CD4-positive, alpha-beta T cell (primary cell): ENCODE results near the gene STAM2. TPM values are rescaled to one million over a fixed set of nuclear protein-coding genes. Genes with fewer than 3 reads are reported as not detected.
A peak's percentile ranks its signal among the peaks of the same experiment; 100 is the strongest.

Source experiments
- ATAC-seq: fragments of 200-7000 bp; cut with Tn5 transposase; one replicate; pipeline ENCODE4 v1.10.0; 2022; ENCODE audit warnings: mild to moderate bottlenecking; ENCODE audit not compliant: poor library complexity
- CTCF ChIA-PET: fragments of 350-600 bp; sonication (Branson Sonifier 250); formaldehyde crosslinking; loops from one replicate; lab custom pipeline; 2021; ENCODE audit warnings: antibody characterized with exemption, inconsistent platforms; lab: Charles Lee
- POLR2A ChIA-PET: fragments of 350-600 bp; sonication (Branson Sonifier 250); formaldehyde crosslinking; loops from one replicate; lab custom pipeline; 2021; ENCODE audit warnings: antibody characterized with exemption, inconsistent platforms; lab: Charles Lee
- DNase-seq, 14 experiments: peaks; one replicate each; pipeline ENCODE4 v3.0.0-alpha.2; 2013 to 2020; ENCODE audit warnings: mixed read lengths in 2 of 14
- H3K27ac ChIP-seq, 2 donors: one replicate each; pipeline versions ENCODE4 v1.5.1 to v1.7.0; 2013; ENCODE audit warnings: low read length in 2 of 2, low read depth in 1 of 2, mild to moderate bottlenecking in 1 of 2
- H3K27me3 ChIP-seq, 2 experiments: 1 replicate in 1 of 2; 2 replicates in 1 of 2; pipeline versions ENCODE4 v1.6.1 to v1.7.0; 2013; ENCODE audit warnings: low read length in 2 of 2, control low read depth in 1 of 2, mild to moderate bottlenecking in 1 of 2, moderate library complexity in 1 of 2; ENCODE audit not compliant: insufficient read depth in 2 of 2, control insufficient read depth in 1 of 2
- H3K36me3 ChIP-seq: one replicate; pipeline ENCODE4 v1.6.1; 2013; ENCODE audit warnings: low read length, control low read depth; ENCODE audit not compliant: insufficient read depth
- H3K4me1 ChIP-seq: one replicate; pipeline ENCODE4 v1.6.1; 2013; ENCODE audit warnings: low read length, control low read depth; ENCODE audit not compliant: insufficient read depth
- H3K4me3 ChIP-seq: one replicate; pipeline ENCODE4 v1.5.1; 2013; ENCODE audit warnings: mild to moderate bottlenecking, low read length, moderate library complexity
- H3K9me3 ChIP-seq, 2 experiments: 1 replicate in 1 of 2; 2 replicates in 1 of 2; pipeline versions ENCODE4 v1.6.1 to v1.7.0; 2013; ENCODE audit warnings: low read length in 2 of 2, mild to moderate bottlenecking in 2 of 2, control low read depth in 1 of 2, moderate library complexity in 1 of 2; ENCODE audit not compliant: control insufficient read depth in 1 of 2, insufficient read depth in 1 of 2
- H3K27ac Mint-ChIP-seq: one replicate; pipeline ENCODE4 v1.8.0; 2020; ENCODE audit warnings: mixed read lengths
- H3K27me3 Mint-ChIP-seq: one replicate; pipeline ENCODE4 v1.8.0; 2021; ENCODE audit warnings: mixed read lengths
- H3K36me3 Mint-ChIP-seq: one replicate; pipeline ENCODE4 v1.8.0; 2021; ENCODE audit warnings: low read depth, mixed read lengths
- H3K4me1 Mint-ChIP-seq: one replicate; pipeline ENCODE4 v1.8.0; 2021; ENCODE audit warnings: low read depth, mixed read lengths
- H3K4me3 Mint-ChIP-seq: one replicate; pipeline ENCODE4 v1.8.0; 2020; ENCODE audit warnings: mild to moderate bottlenecking, mixed read lengths
- H3K9me3 Mint-ChIP-seq: one replicate; pipeline ENCODE4 v1.8.0; 2020; ENCODE audit warnings: mixed read lengths
- intact Hi-C, 2 experiments: fragments of 100-400 bp; cut with DNase I in 1 of 2; cut with micrococcal nuclease in 1 of 2; formaldehyde crosslinking; loops; one replicate each; pipeline versions ENCODE4 v1.15.1 to v1.9.0; 2023 to 2025; cut with DNase I, micrococcal nuclease
- total RNA-seq, 174 experiments: library from RNA in 2 of 174; stranded (reverse) in 2 of 174; gene quantifications; one replicate each; pipeline ENCODE4 v1.2.3 and lab custom pipeline; 2021 to 2026
- TF ChIP-seq, protein P1 (sequence below): fragments of 200-600 bp; IDR thresholded peaks from one replicate; pipeline ENCODE4 v1.8.0; 2022; ENCODE audit warnings: antibody characterized with exemption, mild to moderate bottlenecking

The STAM2 gene
- total RNA-seq, 2 experiments from 2014 or later = 4.1 to 4.9 TPM

DNA sequence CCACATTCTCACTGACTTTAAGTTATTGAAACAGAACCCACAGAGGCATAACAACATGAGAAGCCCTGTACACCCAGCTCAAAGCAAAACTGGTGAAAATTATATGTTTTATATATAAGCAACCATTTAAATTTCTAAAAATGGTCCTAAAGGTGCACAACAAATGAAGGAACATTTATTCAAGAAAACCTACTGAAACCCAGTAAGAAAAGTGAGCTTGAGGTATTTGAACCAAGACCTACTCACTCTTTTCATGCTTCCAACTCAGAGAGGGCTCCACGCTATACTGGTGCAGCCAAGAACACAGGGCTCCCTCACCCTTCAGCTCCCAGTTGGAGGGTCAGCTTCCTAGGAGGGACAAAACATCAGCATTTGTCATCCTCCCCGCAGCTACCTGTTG, 74.6 kb downstream of the STAM2 start:
- ChIA-PET POLR2A (no interaction called here), CTCF (no interaction called here)
- Histone ChIP-seq H3K4me1 (peaks cover 25% of the 10 kb centered on the region), H3K27ac (no peak overlapping the region), H3K4me3 (no peak overlapping the region), H3K9me3 (no peaks in the 10 kb centered on the region), H3K36me3 (no peaks in the 10 kb centered on the region), H3K27me3 (peaks cover 44 to 60% of the 10 kb centered on the region in 2 experiments)
- Mint-ChIP-seq H3K27me3 (peaks cover 61% of the 10 kb centered on the region), H3K9me3 (no peaks in the 10 kb centered on the region), H3K27ac (no peak overlapping the region), H3K36me3 (no peaks in the 10 kb centered on the region), H3K4me3 (no peak overlapping the region), H3K4me1 (peaks cover 17% of the 10 kb centered on the region)
- DNase-seq (no peak), ATAC-seq (no peak)
- intact Hi-C loops = no loop called here
- TF ChIP-seq, protein P1, sequence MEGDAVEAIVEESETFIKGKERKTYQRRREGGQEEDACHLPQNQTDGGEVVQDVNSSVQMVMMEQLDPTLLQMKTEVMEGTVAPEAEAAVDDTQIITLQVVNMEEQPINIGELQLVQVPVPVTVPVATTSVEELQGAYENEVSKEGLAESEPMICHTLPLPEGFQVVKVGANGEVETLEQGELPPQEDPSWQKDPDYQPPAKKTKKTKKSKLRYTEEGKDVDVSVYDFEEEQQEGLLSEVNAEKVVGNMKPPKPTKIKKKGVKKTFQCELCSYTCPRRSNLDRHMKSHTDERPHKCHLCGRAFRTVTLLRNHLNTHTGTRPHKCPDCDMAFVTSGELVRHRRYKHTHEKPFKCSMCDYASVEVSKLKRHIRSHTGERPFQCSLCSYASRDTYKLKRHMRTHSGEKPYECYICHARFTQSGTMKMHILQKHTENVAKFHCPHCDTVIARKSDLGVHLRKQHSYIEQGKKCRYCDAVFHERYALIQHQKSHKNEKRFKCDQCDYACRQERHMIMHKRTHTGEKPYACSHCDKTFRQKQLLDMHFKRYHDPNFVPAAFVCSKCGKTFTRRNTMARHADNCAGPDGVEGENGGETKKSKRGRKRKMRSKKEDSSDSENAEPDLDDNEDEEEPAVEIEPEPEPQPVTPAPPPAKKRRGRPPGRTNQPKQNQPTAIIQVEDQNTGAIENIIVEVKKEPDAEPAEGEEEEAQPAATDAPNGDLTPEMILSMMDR = no peak

DNA sequence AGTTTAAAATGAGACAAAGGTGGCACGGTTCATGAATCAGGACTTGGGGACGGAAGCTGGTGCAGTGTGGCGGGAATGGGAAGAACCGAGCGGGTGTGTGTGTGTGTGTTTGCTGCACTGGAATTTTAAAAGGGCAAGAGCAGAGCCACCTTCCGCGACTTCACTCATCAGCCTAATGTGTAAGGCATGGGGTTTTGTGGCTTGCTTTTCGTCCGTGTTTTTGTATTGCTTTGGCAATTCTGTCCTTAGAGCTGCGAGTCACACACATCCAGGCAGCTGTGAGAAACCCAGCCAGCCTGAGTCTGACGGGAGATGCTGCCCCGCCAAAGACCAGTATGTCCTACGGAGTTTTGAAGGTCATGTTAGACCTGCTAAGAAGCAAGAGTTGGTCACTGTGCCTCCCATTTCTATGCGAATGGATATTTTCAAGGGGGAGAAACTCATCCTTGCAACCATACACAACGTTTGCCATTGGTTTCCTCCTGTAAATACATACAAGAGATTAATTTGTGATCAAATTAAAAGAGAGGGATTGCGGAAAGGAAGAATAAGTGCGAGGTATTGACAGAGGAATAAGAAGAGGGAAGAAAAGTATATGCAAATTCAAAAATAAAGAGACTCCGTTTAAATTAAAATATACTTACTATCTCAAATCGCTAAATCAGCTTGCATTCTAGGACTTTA, 76.1 kb downstream of the STAM2 start:
- POLR2A ChIA-PET = no interaction called here
- no peaks in the 10 kb centered on the region for H3K9me3 ChIP-seq
- peaks cover 17% of the 10 kb centered on the region for H3K4me1 Mint-ChIP-seq
- peak overlapping the region; percentile 50 for H3K4me3 ChIP-seq
- no peaks in the 10 kb centered on the region for H3K9me3 Mint-ChIP-seq
- peaks cover 44 to 60% of the 10 kb centered on the region in 2 experiments for H3K27me3 ChIP-seq
- ATAC-seq = no peak
- peak overlapping the region; percentile 83 for H3K4me3 Mint-ChIP-seq
- intact Hi-C loops = no loop called here
- H3K27ac Mint-ChIP-seq = no peak overlapping the region
- no peaks in the 10 kb centered on the region for H3K36me3 Mint-ChIP-seq
- DNase-seq = peak in 1 of 14 experiments; percentile 7
- TF ChIP-seq, protein P1 = no peak
- H3K27me3 Mint-ChIP-seq = peaks cover 64% of the 10 kb centered on the region
- no peaks in the 10 kb centered on the region for H3K36me3 ChIP-seq
- peaks cover 25% of the 10 kb centered on the region for H3K4me1 ChIP-seq
- CTCF ChIA-PET = no interaction called here
- H3K27ac ChIP-seq = no peak overlapping the region

DNA sequence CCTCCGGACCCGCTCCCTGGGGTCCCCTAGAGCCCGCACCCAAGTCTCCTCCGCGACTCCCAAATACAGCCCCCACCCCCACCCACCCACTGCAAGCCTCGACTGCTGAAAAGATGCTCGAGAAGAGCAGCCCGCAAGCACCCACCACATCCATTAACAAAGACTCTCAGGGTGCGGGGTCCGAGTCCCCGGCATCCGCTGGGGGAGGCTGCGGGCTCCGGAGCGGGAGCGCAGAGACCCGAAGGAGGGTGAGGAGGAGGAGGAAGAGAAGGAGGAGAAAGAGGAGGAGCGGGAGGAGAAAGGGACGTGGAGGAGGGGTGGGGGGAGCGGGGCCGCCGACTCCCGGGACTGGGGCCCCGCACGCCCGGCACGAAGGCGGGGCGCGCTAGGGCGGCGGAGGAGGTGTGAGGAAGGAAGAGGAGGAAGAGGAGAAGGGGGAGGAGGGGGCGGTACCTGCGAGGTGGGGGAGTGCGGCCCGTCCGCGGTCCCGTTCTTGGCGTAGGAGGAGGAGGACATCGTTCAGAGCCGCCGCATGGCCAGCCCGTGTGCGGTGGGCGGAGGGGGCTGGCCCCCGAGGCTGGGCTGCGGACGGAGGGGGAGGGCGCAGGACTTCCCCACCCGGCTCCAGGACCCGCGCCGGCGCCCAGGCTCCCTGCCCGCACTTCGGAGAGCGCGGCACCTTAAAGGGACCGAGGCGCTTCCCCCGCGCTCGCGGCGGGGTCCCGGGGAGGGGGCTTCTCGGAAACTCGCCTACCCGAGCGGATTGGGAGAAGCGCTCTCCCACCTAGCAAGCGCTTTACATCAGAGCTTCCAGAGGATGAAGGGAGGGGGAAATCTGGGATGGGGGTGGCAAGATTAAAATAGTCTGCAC, 76.8 kb downstream of the STAM2 start, which contains the start of gene CACNB4:
Gene CACNB4 (minus strand): TSS at position 549 of the 871 bp plus-strand sequence.
- H3K27me3 ChIP-seq = peaks cover 48 to 60% of the 10 kb centered on the region in 2 experiments
- H3K9me3 ChIP-seq = no peaks in the 10 kb centered on the region
- ATAC-seq (no peak), DNase-seq (peak in 5 of 14 experiments; percentile 2 to 33 (median 15))
- ChIA-PET POLR2A (interaction anchor here (0.9 kb wide), 1 partner anchor 77 kb away, joined by 3 read pairs; the partner anchor contains the start of gene STAM2), CTCF (no interaction called here)
- TF ChIP-seq, protein P1 = no peak
- H3K36me3 ChIP-seq = no peaks in the 10 kb centered on the region
- H3K27ac ChIP-seq = no peak within 1 kb of the TSS
- peaks cover 25% of the 10 kb centered on the region for H3K4me1 ChIP-seq
- no peaks in the 10 kb centered on the region for H3K9me3 Mint-ChIP-seq
- peaks cover 17% of the 10 kb centered on the region for H3K4me1 Mint-ChIP-seq
- intact Hi-C loops = no loop called here
- no peaks in the 10 kb centered on the region for H3K36me3 Mint-ChIP-seq
- peak within 1 kb of the TSS; percentile 50 for H3K4me3 ChIP-seq
- H3K27ac Mint-ChIP-seq = no peak within 1 kb of the TSS
- peak within 1 kb of the TSS; percentile 83 for H3K4me3 Mint-ChIP-seq
- H3K27me3 Mint-ChIP-seq = peaks cover 63% of the 10 kb centered on the region
